ENCODE results near the gene HES7.

Gene HES7

DNA sequence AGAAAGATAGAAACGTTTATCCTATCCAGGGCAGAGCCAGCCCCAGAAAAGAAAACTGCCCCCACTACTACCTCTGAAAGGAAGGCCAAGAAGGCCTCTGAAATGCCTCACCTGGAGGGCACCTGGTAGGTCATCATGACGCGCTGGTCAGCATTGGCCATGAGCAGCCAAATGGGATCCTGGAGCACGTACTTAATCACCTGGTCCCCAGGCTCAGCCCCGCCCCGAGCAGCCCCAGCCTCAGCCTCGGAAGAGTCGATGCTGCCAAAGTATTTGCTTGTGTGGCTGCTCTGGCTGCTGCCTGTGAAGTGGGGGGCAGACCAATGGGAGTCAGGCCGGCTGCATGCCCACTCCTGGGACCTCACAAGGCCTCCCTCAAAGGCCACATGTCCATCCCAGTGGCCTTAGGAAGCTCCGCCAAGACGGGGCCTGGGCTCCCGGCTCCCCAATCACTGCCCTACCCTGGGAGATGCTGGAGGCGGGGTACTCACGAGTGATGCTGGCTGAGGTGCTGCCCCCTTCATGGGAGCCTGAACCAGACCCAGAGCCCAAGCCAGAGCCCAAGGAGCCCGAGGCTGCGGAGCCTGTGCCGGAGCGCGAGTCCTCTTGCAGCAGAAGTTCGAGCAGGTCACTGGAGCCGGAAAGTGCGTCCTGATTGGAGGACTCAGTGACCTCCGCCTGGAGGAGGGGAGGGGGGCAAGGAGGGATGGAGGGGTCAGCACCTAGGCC lies 18.4 kb upstream of the HES7 start:
- H3K27ac ChIP-seq = no peak overlapping the region
- TF ChIP-seq, protein P1, sequence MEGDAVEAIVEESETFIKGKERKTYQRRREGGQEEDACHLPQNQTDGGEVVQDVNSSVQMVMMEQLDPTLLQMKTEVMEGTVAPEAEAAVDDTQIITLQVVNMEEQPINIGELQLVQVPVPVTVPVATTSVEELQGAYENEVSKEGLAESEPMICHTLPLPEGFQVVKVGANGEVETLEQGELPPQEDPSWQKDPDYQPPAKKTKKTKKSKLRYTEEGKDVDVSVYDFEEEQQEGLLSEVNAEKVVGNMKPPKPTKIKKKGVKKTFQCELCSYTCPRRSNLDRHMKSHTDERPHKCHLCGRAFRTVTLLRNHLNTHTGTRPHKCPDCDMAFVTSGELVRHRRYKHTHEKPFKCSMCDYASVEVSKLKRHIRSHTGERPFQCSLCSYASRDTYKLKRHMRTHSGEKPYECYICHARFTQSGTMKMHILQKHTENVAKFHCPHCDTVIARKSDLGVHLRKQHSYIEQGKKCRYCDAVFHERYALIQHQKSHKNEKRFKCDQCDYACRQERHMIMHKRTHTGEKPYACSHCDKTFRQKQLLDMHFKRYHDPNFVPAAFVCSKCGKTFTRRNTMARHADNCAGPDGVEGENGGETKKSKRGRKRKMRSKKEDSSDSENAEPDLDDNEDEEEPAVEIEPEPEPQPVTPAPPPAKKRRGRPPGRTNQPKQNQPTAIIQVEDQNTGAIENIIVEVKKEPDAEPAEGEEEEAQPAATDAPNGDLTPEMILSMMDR (IDR thresholded peaks at IDR 0.05; ENCODE audit: low read depth, low read length) = no peak

DNA sequence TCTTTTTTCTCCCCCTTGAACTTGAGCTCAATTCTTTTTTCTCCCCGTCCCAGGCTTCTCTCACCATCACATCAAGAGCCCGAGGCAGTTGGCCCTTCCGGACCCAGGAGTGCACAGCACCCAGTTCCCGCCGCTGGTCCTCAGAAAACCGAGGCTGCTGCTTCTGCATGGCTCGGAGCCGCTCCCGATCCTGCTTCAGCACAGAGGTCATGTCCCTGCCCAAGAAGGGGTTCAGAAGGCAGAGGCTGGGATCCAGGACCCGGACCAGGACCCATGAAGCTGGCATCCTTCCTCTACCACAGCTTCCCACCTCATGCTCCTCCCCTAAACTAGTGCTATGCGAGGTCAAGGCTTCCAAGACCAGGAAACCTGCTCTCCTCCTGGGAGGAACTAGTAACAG lies 17.8 kb upstream of the HES7 start:
- DNase-seq = no peak
- H3K9me3 ChIP-seq (ENCODE audit: severe bottlenecking) = no peaks in the 10 kb centered on the region
- H3K27ac ChIP-seq = no peak overlapping the region
- TF ChIP-seq, protein P1 (IDR thresholded peaks at IDR 0.05; ENCODE audit: low read depth, low read length) = no peak
- H3K4me3 ChIP-seq (ENCODE audit: low read depth, low read length) = no peak overlapping the region
- no peaks in the 10 kb centered on the region for H3K27me3 ChIP-seq (ENCODE audit: insufficient read depth, low read depth, severe bottlenecking)
- peaks cover 50% of the 10 kb centered on the region for H3K36me3 ChIP-seq

More for the DNA sequence above, 18.4 kb upstream of the HES7 start:
- DNase-seq = no peak
- Histone ChIP-seq H3K27me3 (ENCODE audit: insufficient read depth, low read depth, severe bottlenecking) (no peaks in the 10 kb centered on the region), H3K36me3 (peaks cover 54% of the 10 kb centered on the region), H3K4me3 (ENCODE audit: low read depth, low read length) (no peak overlapping the region), H3K9me3 (ENCODE audit: severe bottlenecking) (no peaks in the 10 kb centered on the region)

DNA sequence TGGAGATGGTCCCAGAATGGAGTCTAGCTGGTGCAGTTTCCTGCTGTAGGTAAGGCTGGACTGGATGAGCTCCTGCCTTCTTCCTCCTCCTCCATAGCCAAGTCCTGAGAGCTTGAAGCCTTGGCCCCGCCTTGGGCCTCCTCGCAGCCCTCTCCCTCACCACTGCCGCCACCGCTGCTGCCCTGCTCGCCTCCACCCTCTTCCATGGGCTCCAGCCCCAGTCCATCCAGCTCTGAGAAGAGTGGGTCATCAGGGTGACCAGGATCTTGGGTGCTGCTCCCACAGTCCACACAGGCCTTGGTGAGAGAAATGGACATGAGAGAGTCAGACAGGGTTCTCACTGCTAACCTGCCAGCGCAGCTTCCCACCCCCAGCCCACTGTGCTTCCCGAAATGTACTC lies 17.1 kb upstream of the HES7 start:
- peaks cover 43% of the 10 kb centered on the region for H3K36me3 ChIP-seq
- DNase-seq = no peak
- no peaks in the 10 kb centered on the region for H3K9me3 ChIP-seq (ENCODE audit: severe bottlenecking)
- no peaks in the 10 kb centered on the region for H3K27me3 ChIP-seq (ENCODE audit: insufficient read depth, low read depth, severe bottlenecking)
- no peak overlapping the region for H3K4me3 ChIP-seq (ENCODE audit: low read depth, low read length)
- TF ChIP-seq, protein P1 (IDR thresholded peaks at IDR 0.05; ENCODE audit: low read depth, low read length) = no peak
- H3K27ac ChIP-seq = no peak overlapping the region

DNA sequence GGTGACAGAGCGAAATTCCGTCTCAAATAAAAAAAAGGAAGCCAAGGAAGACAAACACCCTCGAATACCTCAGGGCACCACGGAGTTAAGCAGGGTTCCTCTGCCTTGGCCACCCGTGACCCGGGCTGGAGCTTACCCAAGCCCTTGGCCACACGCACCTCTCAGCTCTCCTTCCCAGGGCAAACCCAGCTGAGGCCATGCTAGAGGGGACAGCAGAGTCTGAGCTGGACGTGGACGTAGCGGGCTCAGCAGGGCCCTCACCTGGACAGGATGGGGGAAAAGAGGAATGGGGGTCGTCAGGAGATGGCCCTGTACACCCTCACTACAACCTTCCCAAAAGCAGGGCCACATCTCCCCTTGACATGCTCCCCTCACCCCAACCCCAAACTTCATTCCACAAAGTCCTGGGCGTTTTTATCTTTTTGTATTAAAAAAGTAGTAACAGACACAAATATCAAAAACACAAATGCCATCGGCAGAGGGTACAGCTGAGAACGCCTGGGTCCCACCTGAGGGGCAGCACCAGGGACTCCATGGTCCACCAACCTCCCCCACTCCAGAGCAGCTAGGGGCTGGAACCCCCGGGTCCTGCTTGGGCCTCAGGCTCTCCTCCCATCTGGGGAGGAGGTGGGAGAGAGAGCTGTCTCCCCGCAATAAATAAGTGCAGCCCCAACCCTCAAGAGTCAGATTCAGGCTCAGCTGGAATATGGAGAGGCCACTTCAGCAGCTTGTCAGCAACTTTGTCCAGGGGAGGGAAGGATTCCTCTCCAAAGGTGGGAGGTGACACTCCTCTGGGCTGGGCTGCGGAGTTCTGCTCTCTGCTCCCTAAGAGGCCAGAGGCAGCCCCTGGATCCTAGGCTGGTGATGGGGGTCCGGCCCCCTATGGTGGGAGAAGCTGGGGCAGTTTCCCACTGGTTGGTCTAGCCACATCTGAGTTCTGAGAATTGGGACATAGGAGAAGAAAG lies 16.4 kb upstream of the HES7 start:
- Histone ChIP-seq H3K4me3 (ENCODE audit: low read depth, low read length) (no peak overlapping the region), H3K27me3 (ENCODE audit: insufficient read depth, low read depth, severe bottlenecking) (no peaks in the 10 kb centered on the region), H3K36me3 (peaks cover 36% of the 10 kb centered on the region), H3K27ac (no peak overlapping the region), H3K9me3 (ENCODE audit: severe bottlenecking) (no peaks in the 10 kb centered on the region)
- no peak for DNase-seq
- TF ChIP-seq, protein P1 (IDR thresholded peaks at IDR 0.05; ENCODE audit: low read depth, low read length) = no peak

DNA sequence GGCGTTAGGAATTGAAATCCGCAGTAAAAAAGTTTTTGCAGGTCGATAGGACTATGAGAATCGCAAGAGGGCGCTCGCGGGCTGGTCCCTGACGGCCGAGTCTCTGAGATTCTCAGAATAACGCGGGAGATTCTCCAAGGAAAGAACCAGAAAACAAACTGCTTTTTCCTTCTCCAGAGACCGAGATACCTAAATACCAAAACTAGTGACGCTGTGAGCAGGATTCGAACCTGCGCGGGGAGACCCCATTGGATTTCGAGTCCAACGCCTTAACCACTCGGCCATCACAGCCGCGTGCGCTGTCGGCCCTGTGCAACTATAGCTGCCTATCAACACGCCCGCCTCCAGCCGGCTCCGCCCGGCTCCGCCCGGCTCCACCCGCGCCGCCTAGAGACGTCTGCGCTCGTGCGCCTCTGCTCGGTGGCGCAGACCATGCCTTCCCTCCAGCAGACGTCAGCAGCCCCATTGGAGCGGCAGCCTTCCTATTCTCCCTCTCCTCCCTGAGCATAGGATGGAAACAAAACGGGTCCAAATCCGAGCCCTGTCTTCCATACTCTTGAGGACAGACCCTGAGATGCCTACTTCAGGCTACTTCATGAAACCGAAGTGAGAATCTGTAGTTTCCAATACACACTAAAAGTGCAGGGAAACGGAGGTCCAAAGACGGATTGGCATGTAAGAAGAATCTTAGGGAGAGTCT lies 14.9 kb upstream of the HES7 start:
- H3K9me3 ChIP-seq (ENCODE audit: severe bottlenecking) = no peaks in the 10 kb centered on the region
- H3K27me3 ChIP-seq (ENCODE audit: insufficient read depth, low read depth, severe bottlenecking) = no peaks in the 10 kb centered on the region
- TF ChIP-seq, protein P1 (IDR thresholded peaks at IDR 0.05; ENCODE audit: low read depth, low read length) = peak; percentile 82
- H3K4me3 ChIP-seq (ENCODE audit: low read depth, low read length) = peak overlapping the region; percentile 84
- peak; percentile 95 for DNase-seq
- peak overlapping the region; percentile 80 for H3K27ac ChIP-seq
- peaks cover 30% of the 10 kb centered on the region for H3K36me3 ChIP-seq
